Keratinocyte (primary cell): ENCODE results near the gene OR4D1. TPM values are rescaled to one million over a fixed set of nuclear protein-coding genes. Genes with fewer than 3 reads are reported as not detected.

Experiments
- DNase-seq: peaks from one replicate; pipeline ENCODE4 v3.0.0-alpha.2; 2011; ENCODE audit warnings: low read depth, missing footprints, low spot score
- FAIRE-seq: peaks from 2 replicates; lab custom pipeline; 2011; peaks lifted over from hg19 to GRCh38; lab: Jason Lieb, UNC
- H2AFZ ChIP-seq: 2 replicates; pipeline ENCODE4 v1.6.0; 2012; ENCODE audit warnings: low read length, control low read depth, inconsistent platforms; ENCODE audit not compliant: control insufficient read depth
- H3K27ac ChIP-seq: 2 replicates; pipeline ENCODE4 v1.5.1; 2011; ENCODE audit warnings: low read length; ENCODE audit not compliant: control insufficient read depth, insufficient read depth
- H3K27me3 ChIP-seq: 3 replicates; pipeline ENCODE4 v1.6.0; 2011; ENCODE audit warnings: low read length; ENCODE audit not compliant: control insufficient read depth, insufficient read depth; ENCODE audit errors: extremely low read depth
- H3K36me3 ChIP-seq, 2 experiments: 2 replicates in 1 of 2; 3 replicates in 1 of 2; pipeline ENCODE4 v1.5.1; 2011; ENCODE audit warnings: low read length in 2 of 2, mild to moderate bottlenecking in 1 of 2; ENCODE audit not compliant: control insufficient read depth in 2 of 2, insufficient read depth in 2 of 2; ENCODE audit errors: extremely low read depth in 1 of 2
- H3K4me1 ChIP-seq: 3 replicates; pipeline ENCODE4 v1.5.1; 2011; ENCODE audit warnings: low read length; ENCODE audit not compliant: control insufficient read depth, insufficient read depth; ENCODE audit errors: extremely low read depth
- H3K4me2 ChIP-seq: 3 replicates; pipeline ENCODE4 v1.6.0; 2011; ENCODE audit warnings: low read depth, low read length; ENCODE audit not compliant: control insufficient read depth, insufficient read depth; ENCODE audit errors: extremely low read depth
- H3K4me3 ChIP-seq, 3 experiments: fragments of 200-600 bp in 1 of 3; sonication (generic) in 1 of 3; 2 replicates in 2 of 3; 3 replicates in 1 of 3; pipeline ENCODE4 v1.5.1; 2011 to 2016; ENCODE audit warnings: low read length in 3 of 3, mild to moderate bottlenecking in 3 of 3, control low read depth in 2 of 3, inconsistent platforms in 1 of 3, low read depth in 1 of 3, mixed read lengths in 1 of 3, mixed run types in 1 of 3, moderate library complexity in 1 of 3; ENCODE audit not compliant: control insufficient read depth in 2 of 3, insufficient read depth in 2 of 3; ENCODE audit errors: extremely low read depth in 1 of 3
- H3K79me2 ChIP-seq: 2 replicates; pipeline ENCODE4 v1.6.0; 2012; ENCODE audit warnings: low read length; ENCODE audit not compliant: control insufficient read depth, insufficient read depth
- H3K9ac ChIP-seq: 3 replicates; pipeline ENCODE4 v1.6.0; 2011; ENCODE audit warnings: low read length; ENCODE audit not compliant: control insufficient read depth, insufficient read depth; ENCODE audit errors: extremely low read depth
- H3K9me1 ChIP-seq: 3 replicates; pipeline ENCODE4 v1.6.0; 2011; ENCODE audit warnings: low read length; ENCODE audit not compliant: control insufficient read depth, insufficient read depth; ENCODE audit errors: extremely low read depth
- H3K9me3 ChIP-seq: 2 replicates; pipeline ENCODE4 v1.5.1; 2012; ENCODE audit warnings: low read depth, low read length; ENCODE audit not compliant: control insufficient read depth
- H4K20me1 ChIP-seq: 3 replicates; pipeline ENCODE4 v1.6.0; 2011; ENCODE audit warnings: low read length; ENCODE audit not compliant: control insufficient read depth, insufficient read depth; ENCODE audit errors: extremely low read depth
- EZH2 ChIP-seq: IDR thresholded peaks from one replicate; pipeline ENCODE4 v1.6.1; 2012; ENCODE audit warnings: inconsistent platforms, mild to moderate bottlenecking, low read length, moderate library complexity
- dilution Hi-C: fragments of 300-500 bp; cut with MboI; formaldehyde crosslinking; loops from one replicate; pipeline ENCODE4 v1.7.0; 2020; ENCODE audit warnings: low sequenced_read_pairs; ENCODE audit not compliant: extremely low pct_ligation_motif_present
- polyA plus RNA-seq, 5 experiments: library from polyadenylated mRNA; depleted of rRNA in 3 of 5; stranded (reverse) in 3 of 5; stranded (forward) in 1 of 5; unstranded in 1 of 5; fragments of >200 nt; gene quantifications; 1 replicate in 1 of 5; 2 replicates in 3 of 5; 3 replicates in 1 of 5; pipeline versions ENCODE4 v1.2.1 to v1.2.3, GENCODE V29; 2011 to 2012; ENCODE audit warnings: missing spikeins in 2 of 5, low read depth in 1 of 5, low replicate concordance in 1 of 5
- TF ChIP-seq, protein P1 (sequence below), 3 experiments: IDR thresholded peaks in 1 of 3; conservative IDR thresholded peaks in 1 of 3; optimal IDR thresholded peaks in 1 of 3; 2 replicates in 2 of 3; 3 replicates in 1 of 3; pipeline versions ENCODE3 to v1.5.1; 2011; ENCODE audit warnings: low read length in 3 of 3, mild to moderate bottlenecking in 3 of 3, moderate library complexity in 2 of 3, control low read depth in 1 of 3, inconsistent platforms in 1 of 3; ENCODE audit not compliant: insufficient read depth in 2 of 3; ENCODE audit errors: extremely low read depth in 1 of 3

Gene OR4D1
- polyA plus RNA-seq, 1 donor (not counting 4 experiments of a cell fraction or from before 2014, with no cell fraction given): not detected

GRCh38 chr17:58161566-58161965 lies 13.4 kb downstream of the OR4D1 start:
- peaks cover 37% of the 10 kb centered on the region for H3K27me3 ChIP-seq
- FAIRE-seq: no peak
- DNase-seq: no peak

GRCh38 chr17:58165981-58166380 lies 17.8 kb downstream of the OR4D1 start:
- Histone ChIP-seq H3K4me3 (no peak overlapping the region), H3K36me3 (no peaks in the 10 kb centered on the region), H3K4me2 (no peak overlapping the region), H2AFZ (no peak overlapping the region), H3K27me3 (peaks cover 10% of the 10 kb centered on the region), H3K9ac (no peak overlapping the region), H3K9me3 (no peaks in the 10 kb centered on the region), H3K27ac (no peak overlapping the region), H3K9me1 (no peaks in the 10 kb centered on the region), H3K4me1 (no peaks in the 10 kb centered on the region), H4K20me1 (no peaks in the 10 kb centered on the region), H3K79me2 (no peaks in the 10 kb centered on the region)
- FAIRE-seq: no peak
- no peak for DNase-seq
- TF ChIP-seq, protein P1, sequence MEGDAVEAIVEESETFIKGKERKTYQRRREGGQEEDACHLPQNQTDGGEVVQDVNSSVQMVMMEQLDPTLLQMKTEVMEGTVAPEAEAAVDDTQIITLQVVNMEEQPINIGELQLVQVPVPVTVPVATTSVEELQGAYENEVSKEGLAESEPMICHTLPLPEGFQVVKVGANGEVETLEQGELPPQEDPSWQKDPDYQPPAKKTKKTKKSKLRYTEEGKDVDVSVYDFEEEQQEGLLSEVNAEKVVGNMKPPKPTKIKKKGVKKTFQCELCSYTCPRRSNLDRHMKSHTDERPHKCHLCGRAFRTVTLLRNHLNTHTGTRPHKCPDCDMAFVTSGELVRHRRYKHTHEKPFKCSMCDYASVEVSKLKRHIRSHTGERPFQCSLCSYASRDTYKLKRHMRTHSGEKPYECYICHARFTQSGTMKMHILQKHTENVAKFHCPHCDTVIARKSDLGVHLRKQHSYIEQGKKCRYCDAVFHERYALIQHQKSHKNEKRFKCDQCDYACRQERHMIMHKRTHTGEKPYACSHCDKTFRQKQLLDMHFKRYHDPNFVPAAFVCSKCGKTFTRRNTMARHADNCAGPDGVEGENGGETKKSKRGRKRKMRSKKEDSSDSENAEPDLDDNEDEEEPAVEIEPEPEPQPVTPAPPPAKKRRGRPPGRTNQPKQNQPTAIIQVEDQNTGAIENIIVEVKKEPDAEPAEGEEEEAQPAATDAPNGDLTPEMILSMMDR (optimal IDR thresholded peaks at IDR 0.05 in 1 of 3, IDR thresholded peaks at IDR 0.05 in 1 of 3, conservative IDR thresholded peaks at IDR 0.05 in 1 of 3; ENCODE audit: extremely low read depth in 1 of 3, insufficient read depth in 2 of 3, low read length in 3 of 3): no peak
- TF ChIP-seq EZH2: no peak
- dilution Hi-C loops: no loop called here

More at GRCh38 chr17:58161566-58161965, 13.4 kb downstream of the OR4D1 start:
- Histone ChIP-seq H3K27ac (no peak overlapping the region), H3K4me1 (peaks cover 2% of the 10 kb centered on the region), H3K79me2 (no peaks in the 10 kb centered on the region), H3K9me1 (no peaks in the 10 kb centered on the region), H3K4me3 (no peak overlapping the region), H3K9me3 (no peaks in the 10 kb centered on the region), H3K4me2 (no peak overlapping the region), H2AFZ (no peak overlapping the region), H4K20me1 (no peaks in the 10 kb centered on the region), H3K36me3 (no peaks in the 10 kb centered on the region), H3K9ac (no peak overlapping the region)
- no peak for TF ChIP-seq EZH2
- TF ChIP-seq, protein P1 (optimal IDR thresholded peaks at IDR 0.05 in 1 of 3, IDR thresholded peaks at IDR 0.05 in 1 of 3, conservative IDR thresholded peaks at IDR 0.05 in 1 of 3; ENCODE audit: extremely low read depth in 1 of 3, insufficient read depth in 2 of 3, low read length in 3 of 3): no peak
- dilution Hi-C loops: no loop called here
